ENCODE results near the gene INO80C.

INO80C gene

GRCh38 chr18:35478520-35479435 is 19.0 kb downstream of the INO80C start:
- TF ChIP-seq CTCF (IDR thresholded peaks at IDR 0.05; ENCODE audit: low read depth, low read length) (no peak), EZH2phosphoT487 (IDR thresholded peaks at IDR 0.05; ENCODE audit: low read depth) (no peak)
- Histone ChIP-seq H3K9ac (ENCODE audit: low read length) (no peak overlapping the region), H3K79me2 (ENCODE audit: low read length) (no peaks in the 10 kb centered on the region), H3K4me1 (ENCODE audit: low read length) (peaks cover 3% of the 10 kb centered on the region; the same call in 1 of the 2 replicates), H2AFZ (ENCODE audit: low read depth, low read length) (no peak overlapping the region), H3K4me3 (ENCODE audit: low read length) (no peak overlapping the region), H3K4me2 (ENCODE audit: low read length) (no peak overlapping the region), H4K20me1 (ENCODE audit: insufficient read depth, low read length) (no peaks in the 10 kb centered on the region), H3K9me3 (ENCODE audit: insufficient read depth, low read length) (no peaks in the 10 kb centered on the region), H3K27ac (ENCODE audit: low read length) (no peak overlapping the region), H3K36me3 (replicated peaks; ENCODE audit: low read depth, low read length) (no peaks in the 10 kb centered on the region), H3K27me3 (ENCODE audit: low read depth, low read length) (no peaks in the 10 kb centered on the region)

GRCh38 chr18:35477974-35478373 is 19.8 kb downstream of the INO80C start:
- Histone ChIP-seq H3K4me3 (ENCODE audit: low read length) (no peak overlapping the region), H3K4me2 (ENCODE audit: low read length) (no peak overlapping the region), H3K9ac (ENCODE audit: low read length) (no peak overlapping the region), H3K27ac (ENCODE audit: low read length) (no peak overlapping the region), H4K20me1 (ENCODE audit: insufficient read depth, low read length) (no peaks in the 10 kb centered on the region), H2AFZ (ENCODE audit: low read depth, low read length) (no peak overlapping the region), H3K79me2 (ENCODE audit: low read length) (no peaks in the 10 kb centered on the region), H3K9me3 (ENCODE audit: insufficient read depth, low read length) (no peaks in the 10 kb centered on the region), H3K4me1 (ENCODE audit: low read length) (no peaks in the 10 kb centered on the region), H3K36me3 (replicated peaks; ENCODE audit: low read depth, low read length) (peaks cover 4% of the 10 kb centered on the region), H3K27me3 (ENCODE audit: low read depth, low read length) (no peaks in the 10 kb centered on the region)
- TF ChIP-seq EZH2phosphoT487 (IDR thresholded peaks at IDR 0.05; ENCODE audit: low read depth) = no peak
- TF ChIP-seq CTCF (IDR thresholded peaks at IDR 0.05; ENCODE audit: low read depth, low read length) = no peak

- TF ChIP-seq CTCF (IDR thresholded peaks at IDR 0.05; ENCODE audit: low read depth, low read length) (no peak), EZH2phosphoT487 (IDR thresholded peaks at IDR 0.05; ENCODE audit: low read depth) (no peak)
- Histone ChIP-seq H3K4me3 (ENCODE audit: low read length) (no peak overlapping the region), H3K27me3 (ENCODE audit: low read depth, low read length) (no peaks in the 10 kb centered on the region), H3K4me2 (ENCODE audit: low read length) (no peak overlapping the region), H3K4me1 (ENCODE audit: low read length) (no peaks in the 10 kb centered on the region), H3K9me3 (ENCODE audit: insufficient read depth, low read length) (no peaks in the 10 kb centered on the region), H3K27ac (ENCODE audit: low read length) (no peak overlapping the region), H4K20me1 (ENCODE audit: insufficient read depth, low read length) (no peaks in the 10 kb centered on the region), H3K79me2 (ENCODE audit: low read length) (no peaks in the 10 kb centered on the region), H3K36me3 (replicated peaks; ENCODE audit: low read depth, low read length) (peaks cover 7% of the 10 kb centered on the region), H2AFZ (ENCODE audit: low read depth, low read length) (no peak overlapping the region), H3K9ac (ENCODE audit: low read length) (no peak overlapping the region)
Observed at GRCh38 chr18:35477497-35477896, 20.3 kb downstream of the INO80C start.

- Histone ChIP-seq H4K20me1 (ENCODE audit: insufficient read depth, low read length) (no peaks in the 10 kb centered on the region), H3K9me3 (ENCODE audit: insufficient read depth, low read length) (no peaks in the 10 kb centered on the region), H3K79me2 (ENCODE audit: low read length) (no peaks in the 10 kb centered on the region), H2AFZ (ENCODE audit: low read depth, low read length) (no peak overlapping the region), H3K27ac (ENCODE audit: low read length) (no peak overlapping the region), H3K36me3 (replicated peaks; ENCODE audit: low read depth, low read length) (peaks cover 7% of the 10 kb centered on the region), H3K4me3 (ENCODE audit: low read length) (no peak overlapping the region), H3K9ac (ENCODE audit: low read length) (no peak overlapping the region), H3K27me3 (ENCODE audit: low read depth, low read length) (no peaks in the 10 kb centered on the region), H3K4me1 (ENCODE audit: low read length) (no peaks in the 10 kb centered on the region), H3K4me2 (ENCODE audit: low read length) (no peak overlapping the region)
- TF ChIP-seq CTCF (IDR thresholded peaks at IDR 0.05; ENCODE audit: low read depth, low read length) (no peak), EZH2phosphoT487 (IDR thresholded peaks at IDR 0.05; ENCODE audit: low read depth) (no peak)
Observed at GRCh38 chr18:35474884-35475283, 22.9 kb downstream of the INO80C start.
